ENCODE results near the gene TUBB2A.
"Not testable (repeated sequence)": the region's sequence is repeated elsewhere in the genome, so short reads cannot be mapped to it uniquely, and the experiment has no call there.

TUBB2A gene

DNA sequence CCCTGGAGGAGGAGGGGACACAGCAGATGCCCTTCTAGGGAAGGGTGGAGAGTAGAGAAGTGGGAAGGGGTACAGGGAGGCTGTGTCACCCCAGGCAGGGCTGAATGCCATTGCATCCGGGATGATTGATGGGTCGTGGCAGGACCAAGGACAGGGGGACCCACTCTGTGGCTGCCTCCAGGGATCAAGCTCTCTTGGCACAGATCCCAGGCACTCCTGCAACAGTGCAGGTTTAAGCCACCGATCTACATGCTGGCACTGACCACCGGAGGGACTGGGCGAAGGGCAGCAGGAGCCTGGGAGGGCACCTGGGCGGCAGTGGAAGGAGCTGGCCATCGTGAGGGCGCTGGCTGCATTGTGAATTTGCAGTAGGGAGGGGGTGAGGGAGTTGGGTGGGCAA is 22.6 kb upstream of the TUBB2A start:
- not testable (repeated sequence) for DNase-seq (ENCODE audit: low spot score)

DNA sequence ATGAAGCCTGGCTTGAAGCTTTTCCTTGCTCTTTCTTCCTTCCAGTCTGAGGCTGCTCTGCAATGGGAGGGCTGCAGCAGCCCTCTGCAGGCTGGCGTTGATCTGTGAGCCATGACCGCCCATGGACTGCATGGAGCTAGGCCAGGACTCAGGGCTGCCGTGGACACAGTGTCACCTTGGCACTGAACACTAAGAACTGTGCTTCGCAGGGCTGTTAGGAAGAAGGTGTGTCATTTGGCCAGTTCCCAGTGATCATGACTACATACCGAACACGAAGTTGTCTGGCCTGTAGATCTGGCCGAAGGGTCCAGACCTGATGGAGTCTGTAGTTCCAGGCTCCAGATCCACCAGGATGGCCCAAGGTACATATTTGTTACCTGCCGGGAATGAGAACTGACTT is 21.3 kb upstream of the TUBB2A start:
- DNase-seq (ENCODE audit: low spot score), result not testable (repeated sequence)

DNA sequence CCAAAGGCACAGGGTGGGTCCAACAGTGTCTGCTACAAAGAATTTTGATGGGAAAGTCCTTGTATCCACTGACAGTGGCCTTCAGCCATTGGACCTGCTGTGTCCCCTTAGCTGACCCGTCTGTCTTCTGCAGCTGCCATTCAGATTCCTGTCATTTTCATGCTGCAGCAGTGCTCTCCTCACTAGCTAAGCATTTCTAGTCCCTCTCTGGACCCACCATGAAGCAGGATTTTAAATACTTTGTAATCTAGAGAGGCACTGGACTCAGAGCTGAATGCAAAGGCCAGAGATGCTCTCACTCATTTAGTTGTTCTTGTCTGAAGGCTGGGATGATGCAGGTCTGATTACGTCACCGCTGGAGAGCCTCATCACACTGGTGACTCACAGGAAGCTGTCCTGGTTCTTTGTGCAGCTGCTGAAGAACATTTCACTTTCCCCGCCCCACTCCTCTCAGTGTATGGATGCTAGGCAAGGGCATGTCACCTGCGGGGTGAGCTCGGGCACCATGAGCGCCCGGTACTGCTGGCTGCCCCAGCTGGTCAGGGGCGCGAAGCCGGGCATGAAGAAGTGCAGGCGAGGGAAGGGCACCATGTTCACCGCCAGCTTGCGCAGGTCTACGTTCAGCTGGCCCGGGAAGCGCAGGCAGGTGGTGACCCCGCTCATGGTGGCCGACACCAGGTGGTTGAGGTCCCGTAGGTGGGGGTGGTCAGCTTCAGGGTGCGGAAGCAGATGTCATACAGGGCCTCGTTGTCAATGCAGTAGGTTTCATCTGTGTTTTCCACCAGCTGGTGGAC is 19.4 kb upstream of the TUBB2A start:
- no peak for DNase-seq (ENCODE audit: low spot score)

DNA sequence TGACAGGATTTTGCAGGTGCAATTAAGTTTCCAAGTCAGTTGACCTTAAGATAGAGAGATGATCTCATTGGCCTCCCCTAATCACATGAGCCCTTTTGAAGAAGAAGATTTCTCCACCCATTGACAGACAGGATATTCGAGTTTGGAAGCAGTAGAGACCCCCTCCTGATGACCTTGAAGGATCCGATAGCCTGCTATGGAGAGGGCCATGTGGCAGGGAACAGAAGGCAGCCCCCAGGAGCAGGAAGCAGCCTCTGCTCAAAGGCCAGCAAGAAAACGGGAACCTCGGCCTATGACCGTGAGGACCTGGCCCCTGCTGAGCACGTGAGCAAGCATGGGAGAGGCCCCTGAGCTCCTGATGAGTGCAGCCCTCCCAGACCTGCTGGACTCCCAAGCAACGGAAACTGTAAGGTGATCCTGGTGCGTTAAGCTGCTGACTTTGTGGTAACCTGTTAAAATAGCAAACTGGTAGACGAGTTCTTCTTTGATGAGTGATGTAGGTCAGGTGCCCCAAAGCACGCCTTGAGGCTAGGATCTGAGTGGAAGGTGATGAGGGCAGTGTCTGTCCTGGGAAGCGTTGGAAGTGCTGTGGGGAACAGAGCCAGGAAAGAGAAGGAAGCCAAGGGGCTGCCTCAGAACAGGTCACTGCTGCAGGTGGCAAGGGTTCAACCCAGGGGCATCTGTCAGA is 18.5 kb upstream of the TUBB2A start:
- no peak for DNase-seq (ENCODE audit: low spot score)

DNA sequence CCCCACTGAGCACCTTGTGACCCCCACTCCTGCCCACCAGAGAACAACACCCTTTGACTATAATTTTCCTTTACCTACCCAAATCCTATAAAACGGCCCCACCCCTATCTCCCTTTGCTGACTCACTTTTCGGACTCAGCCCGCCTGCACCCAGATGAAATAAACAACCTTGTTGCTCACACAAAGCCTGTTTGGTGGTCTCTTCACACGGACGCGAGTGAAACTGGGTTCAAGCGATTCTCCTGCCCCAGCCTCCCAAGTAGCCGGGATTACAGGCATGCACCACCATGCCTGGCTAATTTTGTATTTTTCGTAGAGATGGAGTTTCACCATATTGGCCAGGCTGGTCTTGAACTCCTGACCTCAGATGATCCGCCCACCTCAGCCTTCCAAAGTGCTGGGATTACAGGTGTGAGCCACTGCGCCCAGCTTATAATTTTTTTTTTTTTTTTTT is 16.3 kb upstream of the TUBB2A start:
- DNase-seq (ENCODE audit: low spot score), result not testable (repeated sequence)

DNA sequence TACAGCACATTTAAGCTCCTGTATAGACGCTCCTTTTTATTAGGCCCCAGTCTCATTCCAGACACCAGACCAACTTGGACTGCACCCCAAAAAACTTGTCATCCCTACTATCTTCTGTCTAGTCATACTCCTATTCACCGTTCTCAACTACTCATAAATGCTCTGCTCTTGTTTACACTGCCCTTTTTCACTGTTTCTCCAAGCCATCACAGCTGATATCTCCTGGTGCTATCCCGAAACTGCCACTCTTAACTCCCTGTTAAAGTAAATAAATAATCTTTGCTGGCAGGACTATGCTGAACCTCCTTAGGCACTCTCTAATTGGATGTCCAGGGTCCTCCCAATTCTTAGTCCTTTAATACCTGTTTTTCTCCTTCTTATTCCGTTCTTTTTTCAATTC is 15.4 kb upstream of the TUBB2A start:
- DNase-seq (ENCODE audit: low spot score), result not testable (repeated sequence)

DNA sequence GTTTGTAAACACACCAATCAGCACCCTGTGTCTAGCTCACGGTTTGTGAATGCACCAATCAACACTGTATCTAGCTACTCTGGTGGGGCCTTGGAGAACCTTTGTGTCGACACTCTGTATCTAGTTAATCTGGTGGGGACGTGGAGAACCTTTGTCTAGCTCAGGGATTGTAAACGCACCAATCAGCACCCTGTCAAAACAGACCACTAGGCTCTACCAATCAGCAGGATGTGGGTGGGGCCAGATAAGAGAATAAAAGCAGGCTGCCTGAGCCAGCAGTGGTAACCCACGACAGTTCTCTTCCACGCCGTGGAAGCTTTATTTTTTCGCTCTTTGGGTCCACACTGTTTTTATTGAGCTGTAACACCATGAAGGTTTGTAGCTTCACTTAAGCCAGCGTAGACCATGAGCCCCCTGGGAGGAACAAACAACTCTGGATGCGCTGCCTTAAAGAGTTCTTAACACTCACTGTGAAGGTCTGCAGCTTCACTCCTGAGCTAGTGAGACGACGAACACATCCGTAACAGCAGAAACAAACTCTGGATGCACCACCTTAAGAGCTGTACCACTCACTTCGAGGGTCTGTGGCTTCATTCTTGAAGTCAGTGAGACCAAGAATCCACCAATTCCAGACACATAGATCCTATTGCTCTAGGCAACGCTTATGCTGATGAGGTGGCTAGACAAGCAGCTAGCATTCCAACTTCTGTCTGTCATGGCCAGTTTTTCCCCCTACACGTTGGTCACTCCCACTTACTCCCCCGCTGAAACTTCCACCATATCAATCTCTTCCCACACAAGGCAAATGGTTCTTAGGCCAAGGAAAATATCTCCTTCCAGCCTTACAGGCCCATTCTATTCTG is 14.2 kb upstream of the TUBB2A start:
- not testable (repeated sequence) for DNase-seq (ENCODE audit: low spot score)

DNA sequence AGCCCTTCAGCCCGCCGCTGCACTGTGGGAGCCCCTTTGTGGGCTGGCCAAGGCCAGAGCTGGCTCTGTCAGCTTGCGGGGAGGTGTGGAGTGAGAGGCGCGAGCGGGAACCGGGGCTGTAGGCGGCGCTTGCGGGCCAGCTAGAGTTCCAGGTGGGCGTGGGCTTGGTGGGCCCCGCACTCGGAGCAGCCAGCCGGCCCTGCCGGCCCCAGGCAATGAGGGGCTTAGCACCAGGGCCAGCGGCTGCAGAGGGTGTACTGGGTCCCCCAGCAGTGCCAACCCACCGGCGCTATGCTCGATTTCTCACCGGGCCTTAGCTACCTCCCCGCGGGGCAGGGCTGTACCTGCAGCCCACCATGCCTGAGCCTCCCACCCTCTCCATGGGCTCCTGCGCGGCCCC is 13.3 kb upstream of the TUBB2A start:
- not testable (repeated sequence) for DNase-seq (ENCODE audit: low spot score)

DNA sequence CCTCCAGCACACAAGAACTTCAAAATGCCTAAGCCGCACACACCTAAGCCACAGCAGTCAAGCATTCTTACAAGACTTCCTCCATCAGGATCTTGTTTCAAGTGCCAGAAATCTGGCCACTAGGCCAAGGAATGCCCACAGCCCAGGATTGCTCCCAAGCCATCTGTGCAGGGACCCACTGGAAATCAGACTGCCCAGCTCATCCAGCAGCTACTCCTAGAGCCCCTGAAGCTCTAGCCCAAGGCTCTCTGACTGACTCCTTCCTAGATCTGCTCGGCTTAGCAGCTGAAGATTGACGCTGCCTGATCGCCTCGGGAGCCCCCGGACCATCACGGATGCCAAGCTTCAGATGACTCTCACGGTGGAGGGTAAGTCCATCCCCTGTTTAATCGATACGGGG is 10.7 kb upstream of the TUBB2A start:
- not testable (repeated sequence) for DNase-seq (ENCODE audit: low spot score)

DNA sequence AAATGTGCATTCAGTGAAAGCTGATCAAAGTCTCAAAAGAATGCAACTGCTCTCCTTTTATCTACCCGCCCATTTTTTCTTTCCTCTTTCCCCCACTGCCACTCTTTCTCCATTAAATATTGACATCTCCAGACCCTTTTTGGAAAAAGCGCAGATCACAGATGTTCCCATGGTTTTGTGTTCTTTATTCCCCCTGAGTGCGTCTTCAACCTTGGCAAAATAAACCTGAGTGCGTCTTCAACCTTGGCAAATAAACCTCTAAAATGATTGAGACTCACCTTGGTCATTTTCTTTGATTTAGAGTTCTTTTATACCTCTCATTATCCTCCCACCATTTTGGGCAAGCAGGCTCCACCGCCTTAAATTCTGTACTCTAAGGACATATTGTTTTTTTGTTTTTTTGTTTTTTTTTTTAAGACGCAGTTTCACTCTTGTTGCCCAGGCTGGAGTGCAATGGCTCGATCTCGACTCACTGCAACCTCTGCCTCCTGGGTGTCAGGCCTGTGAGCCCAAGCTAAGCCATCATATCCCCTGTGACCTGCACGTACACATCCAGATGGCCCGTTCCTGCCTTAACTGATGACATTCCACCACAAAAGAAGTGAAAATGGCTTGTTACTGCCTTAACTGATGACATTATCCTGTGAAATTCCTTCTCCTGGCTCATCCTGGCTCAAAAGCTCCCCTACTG is 9.3 kb upstream of the TUBB2A start:
- DNase-seq (ENCODE audit: low spot score), result not testable (repeated sequence)

DNA sequence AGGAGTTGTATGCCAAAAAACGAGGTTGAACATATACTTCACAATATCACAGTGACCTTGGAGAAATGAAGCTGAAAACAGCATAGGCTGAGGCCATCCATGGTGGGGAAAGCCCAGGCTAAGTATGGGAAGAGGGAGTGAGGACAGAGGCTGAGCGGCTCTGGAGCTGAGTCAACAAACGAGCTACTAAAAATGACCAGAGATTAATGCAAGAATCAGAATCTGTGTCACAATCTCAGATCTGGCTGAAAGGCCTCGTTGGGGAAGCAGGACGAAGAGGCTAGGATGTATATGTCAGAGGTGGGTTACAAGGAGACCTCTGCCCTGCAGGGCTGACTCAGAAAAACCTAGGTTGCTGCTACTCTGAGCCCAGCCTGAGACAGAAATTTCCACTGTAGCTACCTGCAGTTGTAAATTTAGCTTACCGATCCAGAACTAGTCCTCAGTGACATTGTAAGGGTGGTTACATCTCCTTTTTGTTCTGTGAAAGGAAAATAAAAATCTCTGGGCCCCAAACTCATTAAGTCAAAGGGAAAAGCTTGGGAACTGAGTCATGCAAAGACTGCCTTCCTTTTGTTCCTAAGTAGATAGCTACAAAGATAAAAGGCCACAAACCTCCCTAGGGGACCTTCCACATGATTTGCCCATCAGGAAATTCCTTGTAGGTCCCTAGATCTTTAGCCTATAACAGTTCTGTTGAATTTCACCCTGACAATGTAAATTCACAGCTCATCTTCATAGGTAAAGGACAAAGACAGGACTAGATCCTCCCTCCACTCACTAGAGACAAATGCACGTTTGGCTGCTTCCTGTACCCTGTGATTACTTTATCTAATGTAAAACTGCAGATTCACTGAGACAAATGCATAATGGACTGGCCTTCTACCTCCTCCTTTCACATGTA is 8.5 kb upstream of the TUBB2A start:
- DNase-seq (ENCODE audit: low spot score), result no peak

DNA sequence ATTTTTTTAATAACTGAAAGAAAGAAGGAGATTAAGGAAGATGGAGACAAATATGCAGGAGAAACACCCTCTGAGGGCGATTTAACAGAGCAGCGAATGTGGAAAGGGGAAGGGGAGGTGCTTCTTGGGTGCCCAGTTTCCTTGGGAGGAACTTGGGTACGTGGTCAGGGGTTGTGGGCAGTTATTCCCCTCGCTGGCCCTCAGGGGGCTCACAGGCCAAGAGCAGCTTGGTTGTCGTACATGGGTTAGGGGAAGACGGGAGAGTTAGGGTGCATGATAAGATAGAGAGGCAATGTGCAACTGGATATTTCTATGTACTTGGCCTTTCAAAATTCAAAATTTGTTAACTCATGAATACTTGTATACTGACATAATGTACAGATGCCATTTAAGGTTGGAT is 7.0 kb upstream of the TUBB2A start:
- no peak for DNase-seq (ENCODE audit: low spot score)

DNA sequence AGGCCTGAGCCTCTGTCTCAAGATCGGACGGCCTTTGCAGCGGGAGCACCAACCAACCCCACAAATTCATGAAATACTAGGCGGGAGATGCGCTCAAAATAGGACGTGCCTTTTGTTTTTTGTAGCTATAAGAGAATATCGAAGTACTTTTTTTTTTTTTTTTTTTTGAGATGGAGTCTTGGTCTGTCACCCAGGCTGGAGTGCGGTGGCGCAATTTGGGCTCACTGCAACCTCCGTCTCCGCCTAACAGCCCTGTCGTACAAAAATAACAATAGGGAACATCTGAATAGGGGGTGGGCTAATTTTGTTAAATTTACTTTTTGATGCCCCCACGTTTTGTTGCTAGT is 5.9 kb upstream of the TUBB2A start:
- DNase-seq (ENCODE audit: low spot score), result no peak

DNA sequence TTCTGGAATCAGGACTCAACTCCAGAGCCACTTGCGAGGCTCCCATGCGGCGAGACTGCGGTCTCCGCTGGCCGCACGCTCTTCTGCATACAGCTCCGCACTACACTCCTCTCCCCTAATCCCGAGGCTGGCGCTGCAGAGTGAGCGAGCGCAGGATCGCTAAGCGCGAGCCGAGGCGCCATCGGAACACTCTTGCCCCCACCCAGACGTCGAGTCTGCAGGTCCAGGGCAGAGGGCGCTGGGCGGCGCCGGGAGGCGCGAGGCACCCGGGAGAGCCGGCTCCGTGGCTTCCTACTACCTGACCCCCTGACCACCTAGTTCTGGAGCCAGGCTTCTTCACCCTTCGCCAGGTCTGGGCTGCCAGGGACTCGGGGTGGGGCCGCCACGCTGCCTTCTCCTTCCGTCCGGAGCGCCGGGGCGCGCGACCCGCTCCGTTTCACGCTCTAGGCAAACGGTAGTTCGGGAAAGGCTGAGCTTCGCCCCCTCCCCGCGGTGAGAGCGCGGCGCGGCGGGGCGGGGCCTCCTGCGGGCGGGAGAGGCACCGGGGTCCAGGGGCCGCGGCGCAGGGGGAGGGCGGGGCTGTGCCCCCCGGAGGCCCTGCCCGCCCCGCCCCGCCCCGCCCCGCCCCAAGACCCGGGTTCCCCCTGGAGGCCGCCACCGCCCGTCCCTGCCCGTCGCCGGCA is 5.4 kb upstream of the TUBB2A start:
- DNase-seq (ENCODE audit: low spot score), result peak; percentile 64

DNA sequence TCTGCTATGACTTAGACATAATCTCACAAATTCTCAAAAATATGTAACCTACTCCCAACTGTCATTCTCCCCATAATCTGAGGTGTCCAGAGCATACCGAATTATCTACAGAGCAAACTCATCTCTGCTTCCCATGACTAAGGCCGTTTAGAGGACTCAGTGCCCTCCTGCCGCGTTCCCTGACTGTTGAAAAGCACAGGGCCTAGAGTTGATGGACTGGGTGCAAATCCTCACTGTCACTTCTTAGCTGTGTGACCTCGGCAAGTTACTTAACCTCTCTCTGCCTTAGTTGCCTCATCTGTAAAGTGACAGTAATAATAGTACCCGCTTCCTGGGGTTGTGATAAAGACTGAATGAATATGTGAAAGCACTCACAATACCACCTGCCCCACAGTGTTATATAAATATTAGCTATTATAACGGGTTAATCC is 4.7 kb upstream of the TUBB2A start:
- no peak for DNase-seq (ENCODE audit: low spot score)

DNA sequence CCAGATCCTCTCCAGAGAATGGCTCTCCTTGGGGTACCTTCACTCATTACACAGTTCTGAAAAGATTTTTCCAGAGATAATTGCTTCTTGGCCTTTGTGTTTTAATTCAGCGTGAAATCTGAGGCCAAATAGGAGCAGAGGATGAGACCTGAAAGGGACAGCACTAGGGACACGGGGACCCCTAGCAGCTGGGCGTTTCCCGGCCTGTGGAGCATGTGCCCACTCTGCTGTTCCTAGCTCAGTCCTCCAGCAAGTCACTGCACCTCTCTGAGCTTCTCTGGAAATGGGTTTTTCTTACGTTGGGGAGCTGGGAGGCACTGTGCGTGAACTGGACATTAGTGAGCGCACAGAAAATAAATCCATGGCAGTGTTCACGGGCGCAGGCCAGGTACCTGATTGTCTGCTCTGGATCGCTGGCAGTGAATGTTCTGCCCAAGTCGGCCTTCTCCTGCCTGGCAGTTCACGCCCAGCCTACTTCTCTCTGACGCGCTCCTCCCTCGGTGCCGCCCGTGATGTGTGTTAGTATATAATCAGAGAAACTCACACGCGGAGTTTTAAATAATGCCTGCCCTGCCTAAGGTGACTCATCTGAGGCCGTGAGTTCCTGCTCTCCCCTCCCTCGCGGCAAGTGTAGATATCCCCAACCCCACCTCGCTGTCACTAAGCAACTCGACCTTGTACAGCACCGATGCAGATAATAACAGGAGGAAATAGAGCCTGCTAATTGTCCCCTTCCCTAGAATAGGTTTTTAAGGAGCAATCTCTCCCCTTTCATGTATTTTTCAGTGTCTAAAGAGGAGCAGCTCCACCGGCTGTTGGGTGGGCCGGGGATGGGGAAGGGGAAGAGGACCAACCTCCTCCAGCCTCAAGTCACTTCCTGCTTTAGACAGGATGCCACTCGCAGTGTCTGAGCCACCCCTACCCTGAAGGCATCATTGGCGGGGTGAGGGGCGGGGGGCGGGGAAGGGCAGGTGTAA is 2.7 kb upstream of the TUBB2A start:
- no peak for DNase-seq (ENCODE audit: low spot score)

DNA sequence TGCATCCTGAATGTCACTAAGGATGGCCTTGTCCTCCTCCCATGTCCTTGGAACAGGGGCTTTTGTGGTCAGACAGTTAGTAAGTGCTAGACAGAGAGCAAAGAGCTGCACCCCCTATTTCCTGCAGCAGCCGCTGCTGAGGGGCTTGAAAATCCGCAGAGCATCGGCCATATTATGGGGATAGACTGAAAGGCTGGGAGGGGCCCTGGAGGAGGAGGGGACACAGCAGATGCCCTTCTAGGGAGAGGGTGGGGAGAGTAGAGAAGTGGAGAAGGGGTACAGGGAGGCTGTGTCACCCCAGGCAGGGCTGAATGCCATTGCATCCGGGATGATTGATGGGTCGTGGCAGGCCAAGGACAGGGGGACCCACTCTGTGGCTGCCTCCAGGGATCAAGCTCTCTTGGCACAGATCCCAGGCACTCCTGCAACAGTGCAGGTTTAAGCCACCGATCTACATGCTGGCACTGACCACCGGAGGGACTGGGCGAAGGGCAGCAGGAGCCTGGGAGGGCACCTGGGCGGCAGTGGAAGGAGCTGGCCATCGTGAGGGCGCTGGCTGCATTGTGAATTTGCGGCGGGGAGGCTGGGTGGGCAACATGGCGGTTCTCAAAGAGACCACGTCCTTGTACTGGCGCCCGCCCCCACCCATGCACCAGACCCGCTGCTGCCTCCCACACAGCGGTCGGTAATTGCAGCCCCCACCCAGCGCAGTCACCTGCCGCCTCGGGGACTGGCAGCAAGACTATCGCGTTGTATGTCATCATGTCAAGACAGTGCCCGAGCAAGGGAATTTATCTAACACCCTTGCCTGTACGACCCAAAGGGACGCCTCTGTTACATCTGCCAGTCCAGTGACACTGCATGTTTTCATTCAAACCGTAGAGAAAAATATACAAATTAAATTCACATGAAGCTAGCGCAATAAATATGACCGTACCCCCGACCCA is 887 bp downstream of the TUBB2A start:
- not testable (repeated sequence) for DNase-seq (ENCODE audit: low spot score)

DNA sequence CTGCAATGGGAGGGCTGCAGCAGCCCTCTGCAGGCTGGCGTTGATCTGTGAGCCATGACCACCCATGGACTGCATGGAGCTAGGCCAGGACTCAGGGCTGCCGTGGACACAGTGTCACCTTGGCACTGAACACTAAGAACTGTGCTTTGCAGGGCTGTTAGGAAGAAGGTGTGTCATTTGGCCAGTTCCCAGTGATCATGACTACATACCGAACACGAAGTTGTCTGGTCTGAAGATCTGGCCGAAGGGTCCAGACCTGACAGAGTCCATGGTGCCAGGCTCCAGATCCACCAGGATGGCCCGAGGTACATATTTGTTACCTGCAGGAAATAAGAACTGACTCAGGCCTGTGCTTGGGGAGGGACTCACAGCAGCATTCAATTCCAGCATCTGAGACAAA is 1.9 kb downstream of the TUBB2A start:
- not testable (repeated sequence) for DNase-seq (ENCODE audit: low spot score)

Measured in pons (tissue), 1 donor.